Neural progenitor cell (in vitro differentiated cells): Measurements from ENCODE around the gene CADPS.

ENCODE experiments used
- CTCF ChIP-seq: fragments of 200-600 bp; sonication (generic); IDR thresholded peaks from 2 replicates; pipeline ENCODE4 v1.5.1; 2017; ENCODE audit warnings: antibody characterized with exemption, mild to moderate bottlenecking
- EZH2 ChIP-seq: fragments of 200-600 bp; sonication (generic); IDR thresholded peaks from 2 replicates; pipeline ENCODE4 v1.6.1; 2017; ENCODE audit warnings: antibody characterized with exemption, mild to moderate bottlenecking, moderate library complexity

GRCh38 chr3:62920466-62920784 is 45.2 kb upstream of the CADPS start:
- no peak for TF ChIP-seq CTCF
- TF ChIP-seq EZH2 = no peak
